ENCODE results near the gene TUBA8. TPM values are rescaled to one million over a fixed set of nuclear protein-coding genes. Genes with fewer than 3 reads are reported as not detected.

TUBA8 gene
- total and polyA plus RNA-seq, 8 donors = 3.1 to 4.1 (median 3.5) TPM; not detected in 5

DNA sequence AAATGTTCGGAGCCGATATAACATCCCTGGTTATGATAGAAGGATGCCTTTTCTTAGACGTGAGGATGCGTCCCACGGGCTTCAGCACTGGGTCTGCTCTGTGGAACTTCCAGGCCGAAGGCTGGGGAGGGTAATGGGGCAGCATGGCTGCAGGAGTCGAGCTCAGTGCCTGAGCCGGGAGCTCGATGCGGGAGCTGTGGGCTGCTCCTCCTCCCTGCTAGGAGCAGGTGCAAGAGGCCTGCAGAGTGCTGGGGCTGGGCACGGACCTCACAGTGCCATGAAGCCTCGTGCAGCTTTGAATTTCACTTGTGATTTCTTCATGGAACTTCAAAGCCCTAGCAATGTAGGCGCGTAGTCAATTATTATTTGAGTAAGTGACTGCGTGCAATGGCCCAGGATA lies 6.0 kb downstream of the TUBA8 start:
- H3K9me3 ChIP-seq = no peaks in the 10 kb centered on the region
- peaks cover 0 to 7% (median 2%) of the 10 kb centered on the region in 3 donors for H3K27me3 ChIP-seq
- WGBS, 5 donors = 87 to 92% (median 91%) methylated on average over 10 to 15 of the region's 15 CpGs
- H3K36me3 ChIP-seq = peaks cover 0 to 4% (median 0%) of the 10 kb centered on the region in 4 donors
- H3K4me3 ChIP-seq = no peak overlapping the region
- no peak overlapping the region for H3K27ac ChIP-seq
- H3K4me1 ChIP-seq = peaks cover 1 to 12% (median 3%) of the 10 kb centered on the region in 4 donors
- TF ChIP-seq CTCF (IDR thresholded peaks at IDR 0.05) = no peak
- no peak for TF ChIP-seq POLR2AphosphoS5 (IDR thresholded peaks at IDR 0.05)
- no peak for TF ChIP-seq EP300 (IDR thresholded peaks at IDR 0.05)
- no peak for TF ChIP-seq POLR2A (IDR thresholded peaks at IDR 0.05)
- no peak for DNase-seq
- intact Hi-C loops (cut with DNase I; ENCODE audit: low total_unique reads) = no loop called here

DNA sequence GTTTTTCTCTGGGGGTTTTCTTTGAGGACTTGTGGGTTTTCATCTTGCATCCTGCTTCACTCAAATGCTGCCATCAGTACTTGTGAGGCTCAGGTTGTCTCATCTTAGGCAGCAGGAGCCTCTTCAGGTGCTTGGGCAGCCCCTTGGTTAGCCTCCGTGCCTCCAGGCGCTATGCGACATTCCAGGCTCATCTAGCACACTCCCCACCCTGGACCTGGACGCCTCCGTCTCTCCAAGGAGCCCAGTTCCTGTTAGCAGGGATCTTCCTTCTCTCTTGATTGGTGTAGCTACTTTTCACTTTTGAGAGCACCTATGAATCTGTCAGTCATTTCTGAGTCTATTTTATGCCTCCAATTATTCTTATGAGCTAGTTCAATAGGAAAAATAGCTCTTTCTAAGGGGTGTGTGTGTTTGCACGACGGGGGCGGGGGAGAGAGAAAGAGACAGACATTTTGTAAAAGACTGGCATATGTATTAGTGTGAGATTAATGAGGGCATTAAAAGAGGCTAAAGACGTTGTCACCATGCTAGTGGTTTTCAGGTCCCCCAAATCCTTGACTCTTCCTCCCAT lies 7.8 kb downstream of the TUBA8 start:
- Histone ChIP-seq H3K9me3 (no peaks in the 10 kb centered on the region), H3K4me1 (peaks cover 0 to 9% (median 0%) of the 10 kb centered on the region in 4 donors), H3K27ac (no peak overlapping the region), H3K36me3 (peaks cover 0 to 14% (median 2%) of the 10 kb centered on the region in 4 donors), H3K27me3 (no peaks in the 10 kb centered on the region), H3K4me3 (no peak overlapping the region)
- TF ChIP-seq CTCF (IDR thresholded peaks at IDR 0.05) (no peak), EP300 (IDR thresholded peaks at IDR 0.05) (no peak), POLR2A (IDR thresholded peaks at IDR 0.05) (no peak), POLR2AphosphoS5 (IDR thresholded peaks at IDR 0.05) (no peak)
- no peak for DNase-seq
- intact Hi-C loops (cut with DNase I; ENCODE audit: low total_unique reads) = no loop called here
- WGBS, 5 donors = 81 to 92% (median 89%) methylated on average over 9 of the region's 9 CpGs

DNA sequence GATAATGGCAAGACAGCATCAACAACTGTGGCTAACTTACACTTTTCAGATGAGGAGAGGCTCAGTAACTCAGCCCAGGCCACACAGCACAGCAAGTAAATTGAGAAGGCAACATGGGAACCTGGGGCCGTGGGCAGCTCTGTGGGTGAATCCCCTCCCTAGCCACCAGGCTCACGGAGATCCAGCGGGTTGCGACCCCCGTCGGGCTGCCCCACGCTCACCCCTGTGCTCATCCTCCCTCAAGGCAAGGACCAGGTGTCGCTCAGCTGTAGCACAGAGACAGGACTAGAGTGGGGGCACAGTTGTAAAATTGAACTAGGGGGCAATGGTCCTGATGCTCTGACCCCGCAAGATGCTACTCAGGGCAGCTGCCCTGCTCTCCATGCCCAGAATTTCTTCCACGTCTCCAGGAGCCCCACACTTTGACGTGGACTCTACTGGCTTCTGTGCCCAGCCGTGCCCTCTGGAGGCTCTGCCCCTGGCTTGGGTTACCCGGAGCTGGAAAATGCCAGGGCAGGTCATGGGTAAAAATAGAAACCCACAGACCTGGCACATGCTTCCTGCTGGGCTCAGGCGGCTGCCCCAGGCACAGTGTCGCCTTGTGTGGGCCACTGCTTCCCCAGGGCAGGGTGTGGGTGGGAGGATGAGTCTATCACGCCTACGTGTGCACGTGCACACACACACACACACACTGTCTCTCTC lies 9.0 kb downstream of the TUBA8 start:
- Histone ChIP-seq H3K4me1 (no peaks in the 10 kb centered on the region), H3K27me3 (no peaks in the 10 kb centered on the region), H3K27ac (no peak overlapping the region), H3K4me3 (no peak overlapping the region), H3K36me3 (peaks cover 0 to 14% (median 2%) of the 10 kb centered on the region in 4 donors), H3K9me3 (no peaks in the 10 kb centered on the region)
- TF ChIP-seq POLR2A (IDR thresholded peaks at IDR 0.05) (no peak), POLR2AphosphoS5 (IDR thresholded peaks at IDR 0.05) (no peak), EP300 (IDR thresholded peaks at IDR 0.05) (no peak)
- 65 to 79% (median 68%) methylated on average over 18 of the region's 18 CpGs for WGBS, 5 donors
- intact Hi-C loops (cut with DNase I; ENCODE audit: low total_unique reads) = no loop called here
- peak in 1 of 2 donors; percentile 50 for DNase-seq

DNA sequence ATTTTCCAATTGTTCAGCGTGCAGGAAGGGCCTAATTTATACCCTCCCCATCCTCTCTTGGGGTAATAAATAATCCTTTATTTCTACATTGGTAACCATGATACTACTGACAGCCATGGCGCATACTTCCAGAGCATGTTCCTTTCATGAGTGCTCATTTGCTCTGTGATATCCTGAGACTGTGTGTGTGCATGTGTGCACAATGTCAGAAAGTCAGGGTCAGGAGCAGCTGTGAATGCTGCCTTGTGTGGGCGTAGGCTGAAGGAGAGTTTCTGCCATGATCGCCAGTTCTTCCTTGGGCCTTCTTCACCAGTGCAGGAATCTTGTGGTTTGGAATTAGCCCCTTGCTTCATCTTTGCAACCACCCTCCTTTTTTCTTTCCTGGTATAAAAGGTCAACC lies 10.2 kb downstream of the TUBA8 start:
- intact Hi-C loops (cut with DNase I; ENCODE audit: low total_unique reads) = no loop called here
- peaks cover 0 to 14% (median 2%) of the 10 kb centered on the region in 4 donors for H3K36me3 ChIP-seq
- H3K27me3 ChIP-seq = no peaks in the 10 kb centered on the region
- H3K4me3 ChIP-seq = no peak overlapping the region
- H3K27ac ChIP-seq = no peak overlapping the region
- no peak for DNase-seq
- 91 to 97% (median 94%) methylated on average over 4 of the region's 4 CpGs for WGBS, 5 donors
- no peaks in the 10 kb centered on the region for H3K4me1 ChIP-seq
- H3K9me3 ChIP-seq = no peaks in the 10 kb centered on the region
- TF ChIP-seq CTCF (IDR thresholded peaks at IDR 0.05) = no peak
- TF ChIP-seq EP300 (IDR thresholded peaks at IDR 0.05) = no peak
- no peak for TF ChIP-seq POLR2A (IDR thresholded peaks at IDR 0.05)
- no peak for TF ChIP-seq POLR2AphosphoS5 (IDR thresholded peaks at IDR 0.05)

GRCh38 chr22:18121506-18121905 lies 10.9 kb downstream of the TUBA8 start:
- DNase-seq = no peak
- no peaks in the 10 kb centered on the region for H3K4me1 ChIP-seq
- H3K27me3 ChIP-seq = no peaks in the 10 kb centered on the region
- no peaks in the 10 kb centered on the region for H3K9me3 ChIP-seq
- no peak overlapping the region for H3K4me3 ChIP-seq
- H3K27ac ChIP-seq = no peak overlapping the region
- no peak for TF ChIP-seq POLR2A (IDR thresholded peaks at IDR 0.05)
- TF ChIP-seq EP300 (IDR thresholded peaks at IDR 0.05) = no peak
- TF ChIP-seq POLR2AphosphoS5 (IDR thresholded peaks at IDR 0.05) = no peak
- no peak for TF ChIP-seq CTCF (IDR thresholded peaks at IDR 0.05)
- WGBS, 5 donors = 88 to 95% (median 93%) methylated on average over 9 to 13 of the region's 13 CpGs
- peaks cover 0 to 18% (median 7%) of the 10 kb centered on the region in 4 donors for H3K36me3 ChIP-seq
- intact Hi-C loops (cut with DNase I; ENCODE audit: low total_unique reads) = no loop called here
